NB4 (cell line): ENCODE data around the gene ATP11A.

ENCODE experiments used
- POLR2A ChIP-seq: IDR thresholded peaks from 2 replicates; pipeline ENCODE4 v1.6.1; 2011; ENCODE audit warnings: mild to moderate bottlenecking; ENCODE audit not compliant: insufficient read length; ENCODE audit errors: extremely low read depth
- TF ChIP-seq, protein P1 (sequence below): IDR thresholded peaks from one replicate; pipeline ENCODE4 v1.5.1; 2012; ENCODE audit warnings: low read depth, low read length

DNA sequence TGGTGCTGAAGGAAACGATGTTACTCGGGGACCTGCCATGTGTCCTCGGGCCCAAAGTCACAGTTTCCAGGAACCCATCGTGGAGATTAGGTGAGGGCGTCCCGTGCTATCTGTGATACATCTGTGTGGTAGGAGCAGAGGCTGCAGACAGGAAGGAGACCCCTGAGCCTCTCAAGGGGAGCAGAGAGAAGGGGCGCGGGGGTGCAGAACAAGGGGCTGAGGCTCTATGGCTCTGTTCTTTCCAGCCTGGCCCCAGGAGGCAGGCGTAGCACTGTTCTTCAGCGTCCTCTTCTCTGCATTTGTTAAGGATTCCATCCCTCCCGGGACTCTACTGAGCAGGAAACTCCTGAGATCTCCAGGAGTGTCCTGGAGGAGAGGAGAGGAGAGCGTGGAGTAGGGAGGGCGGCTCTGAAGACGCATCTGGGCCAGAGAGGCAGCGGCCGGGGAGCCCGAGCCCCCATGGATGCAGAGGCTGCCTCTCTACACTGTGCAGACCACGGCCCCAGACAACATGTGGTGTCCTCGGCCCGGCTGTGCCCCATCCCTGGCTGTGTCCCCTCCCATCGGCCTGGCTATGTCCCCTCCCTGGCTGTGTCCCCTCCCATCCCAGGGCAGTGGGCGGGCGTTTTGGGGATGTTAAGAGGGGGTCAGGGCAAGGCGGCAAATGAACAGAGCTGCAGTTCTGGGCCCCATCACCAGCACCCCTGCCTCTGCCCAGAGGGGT, 118.0 kb downstream of the ATP11A start:
- TF ChIP-seq, protein P1, sequence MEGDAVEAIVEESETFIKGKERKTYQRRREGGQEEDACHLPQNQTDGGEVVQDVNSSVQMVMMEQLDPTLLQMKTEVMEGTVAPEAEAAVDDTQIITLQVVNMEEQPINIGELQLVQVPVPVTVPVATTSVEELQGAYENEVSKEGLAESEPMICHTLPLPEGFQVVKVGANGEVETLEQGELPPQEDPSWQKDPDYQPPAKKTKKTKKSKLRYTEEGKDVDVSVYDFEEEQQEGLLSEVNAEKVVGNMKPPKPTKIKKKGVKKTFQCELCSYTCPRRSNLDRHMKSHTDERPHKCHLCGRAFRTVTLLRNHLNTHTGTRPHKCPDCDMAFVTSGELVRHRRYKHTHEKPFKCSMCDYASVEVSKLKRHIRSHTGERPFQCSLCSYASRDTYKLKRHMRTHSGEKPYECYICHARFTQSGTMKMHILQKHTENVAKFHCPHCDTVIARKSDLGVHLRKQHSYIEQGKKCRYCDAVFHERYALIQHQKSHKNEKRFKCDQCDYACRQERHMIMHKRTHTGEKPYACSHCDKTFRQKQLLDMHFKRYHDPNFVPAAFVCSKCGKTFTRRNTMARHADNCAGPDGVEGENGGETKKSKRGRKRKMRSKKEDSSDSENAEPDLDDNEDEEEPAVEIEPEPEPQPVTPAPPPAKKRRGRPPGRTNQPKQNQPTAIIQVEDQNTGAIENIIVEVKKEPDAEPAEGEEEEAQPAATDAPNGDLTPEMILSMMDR = no peak
- TF ChIP-seq POLR2A = no peak
